Heart left ventricle (tissue), 16 donors: Measurements from ENCODE around the gene ZNF750. TPM values are rescaled to one million over a fixed set of nuclear protein-coding genes. Genes with fewer than 3 reads are reported as not detected.

Experiments
- ATAC-seq, 4 donors: fragments of 200-7000 bp; cut with Tn5 transposase; one replicate each; pipeline ENCODE4 v1.9.1; 2020 to 2022; ENCODE audit warnings: moderate library complexity in 4 of 4, mild to moderate bottlenecking in 3 of 4, moderate number of reproducible peaks in 1 of 4
- DNase-seq, 5 donors: peaks; one replicate each; pipeline ENCODE4 v3.0.0-alpha.2; 2020
- H3K27ac ChIP-seq, 12 donors: fragments of 200-600 bp; sonication (generic) in 4 of 12; one replicate each; pipeline versions ENCODE4 v1.5.0 to v1.8.0; 2016 to 2022; ENCODE audit warnings: mild to moderate bottlenecking in 2 of 12
- H3K27me3 ChIP-seq, 9 donors: fragments of 200-600 bp; sonication (generic) in 2 of 9; one replicate each; pipeline versions ENCODE4 v1.5.1 to v1.8.0; 2016 to 2022; ENCODE audit warnings: mild to moderate bottlenecking in 3 of 9
- H3K36me3 ChIP-seq, 9 donors: fragments of 200-600 bp; sonication (generic) in 2 of 9; one replicate each; pipeline versions ENCODE4 v1.5.0 to v1.8.0; 2018 to 2022; ENCODE audit warnings: mild to moderate bottlenecking in 2 of 9
- H3K4me1 ChIP-seq, 12 donors: fragments of 200-600 bp; sonication (generic) in 4 of 12; one replicate each; pipeline versions ENCODE4 v1.5.0 to v1.8.0; 2016 to 2022; ENCODE audit warnings: mild to moderate bottlenecking in 3 of 12
- H3K4me3 ChIP-seq, 12 donors: fragments of 200-600 bp; sonication (generic) in 4 of 12; one replicate each; pipeline versions ENCODE4 v1.5.0 to v1.8.0; 2017 to 2022; ENCODE audit warnings: mild to moderate bottlenecking in 9 of 12, moderate library complexity in 4 of 12
- H3K9me3 ChIP-seq, 12 donors: fragments of 200-600 bp; sonication (generic) in 4 of 12; one replicate each; pipeline versions ENCODE4 v1.5.0 to v1.8.0; 2016 to 2022; ENCODE audit warnings: mild to moderate bottlenecking in 1 of 12
- CTCF ChIP-seq, 12 donors: fragments of 200-600 bp; sonication (generic) in 4 of 12; IDR thresholded peaks; one replicate each; pipeline versions ENCODE4 v1.5.0 to v1.8.0; 2018 to 2022; ENCODE audit warnings: antibody characterized with exemption in 12 of 12, mild to moderate bottlenecking in 5 of 12
- POLR2A ChIP-seq, 2 donors: fragments of 450-650 bp; IDR thresholded peaks; one replicate each; pipeline ENCODE4 v1.6.1; 2017; ENCODE audit warnings: antibody characterized with exemption in 2 of 2, mild to moderate bottlenecking in 2 of 2, moderate library complexity in 2 of 2
- WGBS, 4 donors: extraction: QIAGEN DNeasy Blood & Tissue Kit in 2 of 4; methylation state at CpG; one replicate each; pipeline versions ENCODE4 v1.1.5 to v1.1.7; 2013 to 2018; 5-methylcytosine and 5-hydroxymethylcytosine counted together
- intact Hi-C, 10 donors: fragments of 100-400 bp; cut with DNase I; formaldehyde crosslinking; loops; one replicate each; pipeline versions ENCODE4 v1.11.1 to v1.14.2; 2022
- polyA plus RNA-seq, 2 donors: library from polyadenylated mRNA; stranded (reverse); fragments of 200-250 nt; gene quantifications; one replicate each; pipeline ENCODE4 v1.2.3, GENCODE V29; 2013
- total RNA-seq, 9 donors: library from RNA; depleted of rRNA in 2 of 9; stranded (reverse); fragments of >200 nt in 2 of 9; fragmentation: NEBNext Ultra II Directional in 3 of 9; extraction: Animal tissue kit (Norgen Biotek cat#: 25700) in 3 of 9; gene quantifications; one replicate each; pipeline versions ENCODE4 v1.1.0 to v1.2.4, GENCODE V29; 2016 to 2023
- donor health status: ischemic (EF 13 %, LVEDD 7.1; RV severe dilation, severe dysfunction).
- donor health status: healthy with polysubstance abuse.
- donor health status: DM: no; HTN: yes; CAD: no.
- donor health status: DM: no; HTN: no; CAD: no.
- donor health status: ischemic (EF 25% LVEDD 6.9; RV normal size, moderate dysfunction).
- donor health status: ischemic (EF 25% LVEDD 5.7; RV mildly dilated, moderate dysfunction).
- donor health status: healthy.
- donor health status: DM: yes; HTN: yes; CAD: no.
- donor health status: ischemic (EF 35%, LVEDD 5.7; RV mildly dilated, moderate dysfunction).
- donor health status: nonischemic (EF 11% LVEDD 7.7; RV severe dilation, severe dysfunction).
- donor health status: DM: yes; HTN: yes; CAD: no.
- donor health status: PGD.
- donor health status: ischemic (EF 29% LVEDD 5.4; RV normal size, mild dysfunction).
- donor health status: nonischemic (EF 23%, LVEDD 6.1; RV moderate dilation, normal function).

ZNF750 gene
- total and polyA plus RNA-seq, 11 donors = 0.08 to 0.38 (median 0.24) TPM; not detected in 7

- intact Hi-C loops = no loop called here
- no peak for ATAC-seq
- H3K27me3 ChIP-seq = no peaks in the 10 kb centered on the region
- DNase-seq = peak in 1 of 5 donors; percentile 14
- H3K4me1 ChIP-seq = peaks cover 0 to 25% (median 13%) of the 10 kb centered on the region in 12 donors
- TF ChIP-seq CTCF (IDR thresholded peaks at IDR 0.05) (no peak), POLR2A (IDR thresholded peaks at IDR 0.05) (no peak)
- H3K9me3 ChIP-seq = no peaks in the 10 kb centered on the region
- peaks cover 0 to 32% (median 11%) of the 10 kb centered on the region in 9 donors for H3K36me3 ChIP-seq
- WGBS, 4 donors = 91 to 95% (median 93%) methylated on average over 15 to 16 of the region's 16 CpGs
- no peak overlapping the region for H3K4me3 ChIP-seq
- H3K27ac ChIP-seq = no peak overlapping the region
These were observed 40.2 kb downstream of the ZNF750 start for GRCh38 chr17:82799591-82799990.

GRCh38 chr17:82798752-82799151 lies 41.1 kb downstream of the ZNF750 start:
- Histone ChIP-seq H3K4me1 (peaks cover 0 to 28% (median 10%) of the 10 kb centered on the region in 12 donors), H3K9me3 (no peaks in the 10 kb centered on the region), H3K4me3 (no peak overlapping the region), H3K27me3 (no peaks in the 10 kb centered on the region), H3K36me3 (peaks cover 0 to 32% (median 11%) of the 10 kb centered on the region in 9 donors), H3K27ac (no peak overlapping the region)
- DNase-seq (peak in 1 of 5 donors; percentile 17), ATAC-seq (no peak)
- TF ChIP-seq CTCF (IDR thresholded peaks at IDR 0.05) = no peak
- TF ChIP-seq POLR2A (IDR thresholded peaks at IDR 0.05) = no peak
- intact Hi-C loops = no loop called here
- 96 to 100% (median 99%) methylated on average over 7 of the region's 7 CpGs for WGBS, 4 donors

- intact Hi-C loops = no loop called here
- H3K9me3 ChIP-seq = no peaks in the 10 kb centered on the region
These were observed 42.8 kb downstream of the ZNF750 start for GRCh38 chr17:82797061-82797460.

GRCh38 chr17:82795615-82796014 lies 44.2 kb downstream of the ZNF750 start:
- 68 to 86% (median 77%) methylated on average over 6 to 14 of the region's 14 CpGs for WGBS, 4 donors
- no peak for DNase-seq
- H3K9me3 ChIP-seq = no peaks in the 10 kb centered on the region
- H3K27me3 ChIP-seq = no peaks in the 10 kb centered on the region
- intact Hi-C loops = no loop called here
- TF ChIP-seq POLR2A (IDR thresholded peaks at IDR 0.05) (no peak), CTCF (IDR thresholded peaks at IDR 0.05) (no peak)
- peaks cover 0 to 20% (median 10%) of the 10 kb centered on the region in 12 donors for H3K4me1 ChIP-seq
- H3K27ac ChIP-seq = peak overlapping the region; percentile 5 to 84 (median 68)
- H3K4me3 ChIP-seq = no peak overlapping the region
- ATAC-seq = peak in 3 of 4 donors; percentile 9 to 52 (median 21)
- peaks cover 0 to 35% (median 10%) of the 10 kb centered on the region in 9 donors for H3K36me3 ChIP-seq

More at GRCh38 chr17:82797061-82797460, 42.8 kb downstream of the ZNF750 start:
- Histone ChIP-seq H3K27ac (peak overlapping the region in 1 of 12 donors; percentile 75), H3K27me3 (no peaks in the 10 kb centered on the region), H3K4me3 (no peak overlapping the region), H3K4me1 (peaks cover 0 to 20% (median 10%) of the 10 kb centered on the region in 12 donors), H3K36me3 (peaks cover 0 to 32% (median 12%) of the 10 kb centered on the region in 9 donors)
- TF ChIP-seq POLR2A (IDR thresholded peaks at IDR 0.05) = no peak
- no peak for TF ChIP-seq CTCF (IDR thresholded peaks at IDR 0.05)
- WGBS, 4 donors = 97 to 98% (median 97%) methylated on average over 9 of the region's 9 CpGs
- ATAC-seq (no peak), DNase-seq (no peak)
